HG02759 (cell line): ENCODE measurements around the gene EPB41L2.
A peak's percentile ranks its signal among the peaks of the same experiment; 100 is the strongest.

Source experiments
- ATAC-seq: cut with Tn5 transposase; IDR thresholded peaks from one replicate; pipeline ENCODE4 v1.9.1; 2021; ENCODE audit warnings: mild to moderate bottlenecking, moderate library complexity; ENCODE audit not compliant: unreplicated experiment

EPB41L2 gene

GRCh38 chr6:130846501-130846900, 216.5 kb downstream of the EPB41L2 start:
- no peak for ATAC-seq

DNA sequence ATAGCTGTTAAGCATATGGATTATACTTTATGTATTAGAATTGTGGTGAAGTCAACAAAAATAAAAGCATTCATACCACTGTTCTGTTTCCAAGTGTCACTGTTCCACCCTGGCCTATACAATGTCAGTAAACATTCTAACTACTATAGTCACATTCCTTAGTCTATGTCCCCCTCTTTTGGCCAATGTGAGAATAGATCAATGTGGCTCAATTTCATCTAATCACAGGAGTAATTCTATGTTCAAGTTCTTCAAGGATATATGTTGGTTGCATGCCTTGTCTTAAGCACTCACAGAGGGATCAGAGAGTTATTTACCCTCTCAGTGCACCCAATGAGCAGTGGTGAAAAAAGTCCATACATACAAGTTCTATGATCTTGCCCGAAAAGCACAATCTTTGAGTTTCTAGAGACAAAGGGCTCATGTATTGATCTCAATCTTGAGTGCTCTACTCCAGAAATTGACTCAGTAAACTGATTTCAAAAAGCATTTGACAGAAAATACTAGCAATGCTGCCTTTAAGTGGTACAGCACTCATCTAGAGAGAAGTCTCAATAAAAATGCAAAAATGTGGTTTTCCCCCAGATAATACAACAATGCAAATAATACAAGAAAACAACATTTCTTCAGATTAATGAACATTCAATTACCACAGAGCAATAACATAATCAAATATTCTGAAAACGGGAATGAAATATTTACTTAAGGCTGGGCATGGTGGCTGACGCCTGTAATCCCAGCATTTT, 219.3 kb downstream of the EPB41L2 start:
- peak; percentile 81 for ATAC-seq

GRCh38 chr6:130841128-130841728, 221.8 kb downstream of the EPB41L2 start:
- no peak for ATAC-seq

GRCh38 chr6:130840050-130840449, 223.0 kb downstream of the EPB41L2 start:
- ATAC-seq = no peak

DNA sequence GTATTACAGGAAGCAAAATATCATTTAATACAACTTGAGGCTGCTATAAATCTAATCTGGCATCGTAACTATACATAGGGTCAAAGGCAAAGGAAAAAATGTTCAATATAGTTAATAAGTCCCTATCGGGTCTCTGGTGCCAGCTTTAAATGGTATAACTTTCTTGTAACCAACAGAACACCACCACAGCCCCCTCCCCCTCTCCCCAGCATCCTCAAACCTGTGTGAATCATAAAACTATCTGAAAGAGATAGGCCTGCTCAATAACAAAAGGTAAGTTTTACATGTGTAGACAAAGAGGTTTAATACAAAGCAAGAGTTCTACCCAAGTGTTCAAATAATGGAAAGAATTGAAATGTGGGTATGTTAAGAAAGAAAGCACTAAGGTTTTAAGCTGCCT, 223.7 kb downstream of the EPB41L2 start:
- ATAC-seq = no peak

- no peak for ATAC-seq
Observed at GRCh38 chr6:130838951-130839350, 224.1 kb downstream of the EPB41L2 start.

DNA sequence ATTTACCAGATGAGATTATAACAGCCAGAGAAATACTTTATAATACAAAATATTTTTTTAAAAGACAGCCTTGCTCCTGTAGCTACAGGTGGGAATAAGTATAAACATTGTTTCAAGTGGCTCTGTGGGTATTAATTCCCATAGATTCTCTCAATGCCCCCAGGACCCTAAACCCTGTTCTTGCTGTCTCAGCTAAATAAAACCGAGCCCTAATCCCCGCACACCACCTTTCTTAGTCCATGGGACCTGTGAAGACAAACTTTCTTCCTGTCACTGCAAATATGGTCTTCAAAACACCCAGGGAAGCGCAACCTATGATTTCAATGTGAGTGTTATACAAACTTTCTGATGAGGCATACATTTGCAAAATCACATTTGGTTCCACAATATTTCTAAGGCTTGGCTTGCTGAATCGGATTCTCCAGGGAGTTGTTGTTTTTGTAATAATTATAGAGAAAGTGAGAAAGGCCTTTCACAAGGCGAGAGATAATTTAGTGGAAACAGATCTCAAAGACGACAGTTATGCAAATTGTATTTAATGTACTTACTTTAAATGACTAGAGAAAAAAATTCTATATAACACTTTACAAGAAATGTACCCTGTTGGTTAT, 224.7 kb downstream of the EPB41L2 start:
- no peak for ATAC-seq

DNA sequence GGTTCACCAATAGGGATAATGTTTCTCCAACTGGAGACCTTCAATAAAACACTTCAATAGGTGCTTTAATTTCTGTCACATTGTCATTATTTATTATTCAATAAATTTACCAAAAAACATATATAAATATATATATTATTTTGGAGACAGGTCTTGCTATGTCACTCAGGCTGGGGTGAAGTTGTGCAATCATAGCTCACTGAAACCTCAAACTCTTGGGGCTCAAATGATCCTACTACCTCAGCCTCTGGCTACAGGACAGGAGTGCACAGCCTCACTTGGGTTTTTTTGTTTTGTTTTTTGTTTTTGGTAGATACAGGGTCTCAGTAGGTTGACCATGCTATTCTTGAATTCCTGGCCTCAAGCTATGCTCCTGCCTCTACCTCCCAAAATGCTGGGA, 226.0 kb downstream of the EPB41L2 start:
- ATAC-seq = no peak

DNA sequence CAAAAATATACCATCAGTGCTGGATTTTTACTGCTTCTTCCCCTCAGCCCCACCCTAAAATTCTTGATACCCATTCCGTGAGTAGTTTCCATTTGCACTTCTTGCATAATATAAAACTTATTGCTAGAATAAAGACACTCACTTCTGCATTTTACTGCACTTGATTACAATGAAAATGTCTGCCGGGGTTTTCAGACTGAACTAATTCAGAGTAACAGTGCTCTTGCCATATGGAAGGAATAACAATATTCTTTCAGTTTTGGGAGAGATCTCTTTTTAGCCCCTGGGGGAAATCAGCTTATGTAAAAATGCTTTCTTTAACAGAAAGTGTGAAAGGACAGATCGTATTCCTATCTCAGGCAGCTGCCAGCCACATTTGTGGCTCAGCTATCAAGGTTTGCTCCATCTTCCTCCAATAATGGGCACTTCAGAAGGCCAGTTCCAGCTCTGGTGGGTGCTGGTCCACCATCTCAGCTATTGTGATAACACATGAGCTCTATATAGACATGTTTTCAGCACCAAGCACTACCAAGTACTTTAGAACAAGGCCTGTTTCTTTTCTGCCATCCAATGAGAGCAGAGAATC, 226.9 kb downstream of the EPB41L2 start:
- no peak for ATAC-seq

DNA sequence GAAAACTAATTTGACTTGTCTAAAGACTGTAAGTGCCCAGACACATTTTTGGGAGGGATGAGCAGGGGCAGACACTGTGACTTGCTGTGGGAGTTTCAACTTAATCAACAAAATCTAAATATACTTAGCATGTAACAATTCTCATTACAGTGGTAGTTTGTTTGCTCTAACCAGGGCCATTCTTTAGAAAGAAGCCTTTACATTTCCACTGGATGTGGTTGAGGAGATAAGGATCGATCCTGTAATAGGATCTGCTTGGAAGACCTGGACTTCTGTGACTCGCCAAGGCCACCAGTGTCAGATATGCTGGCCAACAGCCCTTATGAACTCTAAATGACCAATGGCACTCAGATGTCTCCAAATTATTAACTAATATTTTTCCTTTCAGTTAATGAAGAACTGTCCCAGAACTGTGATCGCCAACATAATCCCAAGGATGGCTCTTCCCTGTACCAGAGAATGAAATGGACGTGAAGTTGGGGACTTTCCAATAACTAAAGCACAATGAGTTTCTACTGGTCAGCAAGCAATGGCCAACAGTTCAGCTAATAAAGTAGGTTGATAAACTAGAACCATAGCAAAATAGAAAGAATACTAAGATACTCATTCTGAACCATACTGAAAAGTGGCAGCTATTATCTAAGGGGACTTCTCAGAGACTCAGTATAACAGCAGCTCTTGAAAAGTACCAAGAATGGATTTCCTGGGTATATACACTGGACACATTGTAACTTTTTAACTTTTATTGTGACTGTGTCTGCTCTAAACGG, 228.4 kb downstream of the EPB41L2 start:
- no peak for ATAC-seq

GRCh38 chr6:130833569-130833968, 229.5 kb downstream of the EPB41L2 start:
- no peak for ATAC-seq

GRCh38 chr6:130831607-130832006, 231.4 kb downstream of the EPB41L2 start:
- ATAC-seq = no peak

DNA sequence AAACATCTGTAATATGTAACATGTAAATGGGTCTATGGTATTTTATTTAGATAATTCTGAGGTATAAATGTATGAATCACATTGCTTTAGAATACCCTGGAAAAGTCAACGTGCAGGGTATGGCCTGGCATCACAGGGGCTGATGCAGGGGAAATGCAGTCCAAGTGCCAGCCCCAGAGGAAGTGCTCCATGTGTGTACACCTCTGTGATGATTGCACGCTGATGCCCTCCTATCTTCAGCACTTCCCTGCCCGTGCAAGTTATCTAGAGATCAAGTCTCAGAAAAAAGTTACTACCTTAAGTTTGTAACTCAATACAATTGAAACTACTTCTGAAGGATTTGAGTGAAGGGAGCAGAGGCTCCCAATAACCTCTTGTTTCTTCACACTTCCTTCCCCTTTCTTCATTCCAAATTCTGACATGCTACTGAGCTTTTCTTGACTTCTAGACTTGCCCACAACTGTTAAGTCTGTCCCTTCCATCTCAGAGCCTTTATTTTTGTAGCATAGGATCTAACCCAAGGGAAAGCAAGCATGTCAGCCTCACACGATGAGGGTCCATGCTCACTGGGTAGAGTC, 233.6 kb downstream of the EPB41L2 start:
- ATAC-seq = no peak

DNA sequence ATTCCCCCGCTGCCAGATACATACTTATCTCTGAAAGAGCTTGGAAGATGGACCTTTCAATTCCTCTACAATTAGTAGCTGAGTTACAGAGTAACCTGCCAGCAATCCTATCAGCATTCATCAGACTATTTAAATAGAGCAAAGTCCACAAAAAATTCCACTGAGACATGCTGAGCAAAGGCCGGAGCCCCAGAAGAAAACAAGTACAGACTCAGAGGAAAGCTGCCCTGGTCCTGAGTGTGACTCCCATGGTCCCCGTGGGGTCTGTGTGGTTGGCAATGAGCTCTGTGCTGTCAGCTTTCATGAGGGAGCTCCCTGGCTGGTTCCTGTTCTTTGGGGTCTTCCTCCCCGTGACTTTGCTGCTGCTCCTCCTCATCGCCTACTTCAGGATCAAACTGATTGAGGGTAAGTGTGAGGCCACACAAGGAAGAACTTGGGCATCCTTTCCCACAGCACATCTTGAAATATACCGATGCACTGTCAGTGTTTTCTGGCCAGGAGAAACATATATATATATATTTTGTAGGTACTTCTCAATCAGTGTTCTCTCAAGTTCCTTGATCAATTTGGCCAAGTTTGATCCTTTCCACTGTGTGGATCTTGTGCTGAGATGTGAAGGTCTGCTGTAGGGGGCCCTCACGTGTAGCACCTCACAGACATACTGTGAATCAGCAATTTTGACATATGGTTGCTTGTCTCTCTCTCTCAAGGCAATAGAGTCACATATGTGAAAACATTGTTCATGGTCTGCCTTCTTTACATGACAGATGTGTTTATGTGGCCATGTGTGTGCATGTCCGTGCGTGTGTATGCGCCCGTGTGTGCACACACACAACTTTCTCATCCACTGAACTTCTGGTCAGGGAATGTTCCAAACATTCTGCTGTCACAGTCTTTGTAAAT, 235.5 kb downstream of the EPB41L2 start, which contains the start of gene SMLR1:
Gene SMLR1, plus strand, starts transcription at position 160 of the 903 bp plus-strand sequence. Its CDS starts 8 bp downstream, at position 168.
- ATAC-seq = no peak

GRCh38 chr6:130826442-130827246, 236.4 kb downstream of the EPB41L2 start:
- no peak for ATAC-seq

GRCh38 chr6:130825772-130826441, 237.1 kb downstream of the EPB41L2 start:
- no peak for ATAC-seq

DNA sequence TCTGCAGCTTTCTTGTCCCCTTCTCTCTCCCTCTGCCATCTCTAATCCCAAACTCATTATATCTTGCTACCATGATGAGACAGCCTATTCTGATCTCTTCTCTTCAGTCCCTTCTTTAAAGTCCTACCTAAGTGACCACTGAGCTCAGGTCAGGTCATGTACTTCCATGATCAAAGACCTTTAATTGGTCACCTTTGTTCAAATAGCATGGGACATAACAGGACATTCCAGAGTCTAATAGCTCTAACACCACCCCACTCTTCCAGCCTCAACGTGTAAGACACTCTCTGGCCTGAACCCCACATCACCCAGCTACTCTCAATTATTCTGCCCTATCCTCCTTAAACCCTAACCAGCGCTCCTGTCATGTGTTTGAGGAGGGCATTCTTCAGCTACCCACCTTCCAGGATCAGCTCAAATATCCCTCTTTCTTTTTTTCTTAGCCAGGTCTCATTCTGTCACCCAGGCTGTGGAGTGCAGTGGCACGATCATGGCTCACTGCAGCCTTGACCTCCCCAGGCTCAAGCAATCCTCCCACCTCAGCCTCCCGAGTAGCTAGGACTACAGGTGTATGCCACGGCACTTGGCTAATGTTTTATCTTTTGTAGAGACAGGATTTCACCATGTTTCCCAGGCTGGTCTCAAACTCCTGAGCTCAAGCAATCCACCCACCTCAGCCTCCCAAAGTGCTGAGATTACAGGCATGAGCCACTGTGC, 237.9 kb downstream of the EPB41L2 start:
- ATAC-seq = no peak

DNA sequence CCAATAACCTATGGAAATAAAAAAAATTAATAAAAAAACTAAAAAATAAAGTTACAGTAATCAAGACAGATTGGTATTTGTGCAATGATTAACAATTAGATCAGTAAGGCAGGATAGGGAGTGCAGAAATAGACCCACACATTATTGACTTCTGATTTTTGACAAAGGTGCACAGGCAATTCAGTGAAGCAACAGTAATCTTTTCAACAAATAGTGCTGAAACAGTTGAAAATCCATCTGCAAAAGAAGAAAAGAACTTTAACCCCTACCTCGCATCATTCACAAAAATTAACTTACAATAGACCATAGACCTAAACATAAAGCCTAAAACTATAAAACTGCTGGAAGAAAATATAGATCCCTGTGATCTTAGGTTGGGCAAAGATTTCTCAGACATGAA, 240.3 kb downstream of the EPB41L2 start:
- no peak for ATAC-seq
